GM21717 (cell line): ENCODE results near the gene PFDN6.

ENCODE experiments used
- ATAC-seq: cut with Tn5 transposase; IDR thresholded peaks from one replicate; pipeline ENCODE4 v1.9.1; 2021; ENCODE audit warnings: mild to moderate bottlenecking, moderate library complexity; ENCODE audit not compliant: unreplicated experiment

Gene PFDN6

GRCh38 chr6:33294086-33294823, 4.9 kb downstream of the PFDN6 start:
- ATAC-seq = no peak

GRCh38 chr6:33295621-33296369, 6.4 kb downstream of the PFDN6 start:
- ATAC-seq = no peak

GRCh38 chr6:33296797-33297405, 7.5 kb downstream of the PFDN6 start:
- no peak for ATAC-seq

GRCh38 chr6:33297406-33297955, 8.1 kb downstream of the PFDN6 start:
- ATAC-seq = no peak

GRCh38 chr6:33297956-33298772, 8.8 kb downstream of the PFDN6 start:
- ATAC-seq = no peak

- ATAC-seq = no peak
Measured at GRCh38 chr6:33298773-33299236, 9.4 kb downstream of the PFDN6 start, which contains the start of gene RGL2. RGL2 (minus strand) TSS chr6:33298942; CDS start chr6:33298610, 332 bp downstream.

- peak; percentile 59 for ATAC-seq
Measured at GRCh38 chr6:33299237-33299944, 10.0 kb downstream of the PFDN6 start.

GRCh38 chr6:33301877-33302276, 12.5 kb downstream of the PFDN6 start:
- no peak for ATAC-seq

GRCh38 chr6:33304216-33304615, 14.8 kb downstream of the PFDN6 start:
- ATAC-seq = no peak

GRCh38 chr6:33305052-33305451, 15.7 kb downstream of the PFDN6 start:
- no peak for ATAC-seq

- no peak for ATAC-seq
Measured at GRCh38 chr6:33306356-33306755, 17.0 kb downstream of the PFDN6 start.

- ATAC-seq = no peak
Measured at GRCh38 chr6:33312361-33313104, 23.1 kb downstream of the PFDN6 start.

GRCh38 chr6:33313105-33313708, 23.8 kb downstream of the PFDN6 start:
- ATAC-seq = peak; percentile 5

- peak; percentile 32 for ATAC-seq
Measured at GRCh38 chr6:33313709-33314514, 24.5 kb downstream of the PFDN6 start, which contains the start of gene TAPBP. TAPBP (minus strand) TSS chr6:33314078; CDS start chr6:33314041, 37 bp downstream.

- ATAC-seq = no peak
Measured at GRCh38 chr6:33314515-33314942, 25.1 kb downstream of the PFDN6 start.

- no peak for ATAC-seq
Measured at GRCh38 chr6:33314943-33315792, 25.8 kb downstream of the PFDN6 start.
